Measurements from ENCODE around the gene DDX31. TPM values are rescaled to one million over a fixed set of nuclear protein-coding genes. Genes with fewer than 3 reads are reported as not detected.

DDX31 gene
- total RNA-seq, 4 donors from 2014 or later = 33.4 to 44.1 (median 36.0) TPM

DNA sequence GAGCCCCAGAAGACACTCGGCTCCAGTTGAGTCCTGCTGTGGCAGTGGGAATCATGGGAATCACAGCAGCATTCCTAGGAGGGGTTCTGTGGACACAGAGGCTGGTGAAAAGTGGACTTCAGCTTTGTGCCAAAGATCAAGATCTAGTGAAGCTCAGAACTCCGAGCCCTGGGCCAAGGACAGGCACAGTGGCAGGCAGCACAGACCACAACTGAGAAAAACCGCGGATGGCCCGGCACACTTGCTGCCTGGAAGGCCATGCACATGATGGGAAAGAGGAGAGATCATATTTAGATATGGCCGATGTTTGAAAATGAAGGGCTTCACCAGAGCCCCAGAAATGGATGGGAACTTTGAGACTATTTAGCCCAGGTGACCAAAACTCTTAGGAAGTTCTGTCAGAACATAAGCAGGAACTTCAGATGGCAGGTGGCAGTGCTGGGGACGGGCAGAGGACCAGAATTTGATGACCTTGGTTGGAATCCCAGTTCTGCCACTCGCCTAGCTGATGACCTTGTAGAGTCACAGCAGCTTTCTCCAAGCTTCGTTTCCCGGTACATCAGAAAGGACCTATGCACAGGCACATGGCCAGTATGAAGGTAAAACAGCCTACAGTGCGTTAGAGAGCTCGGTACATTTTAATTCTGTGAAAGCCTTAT is 69.3 kb downstream of the DDX31 start:
- Histone ChIP-seq H3K4me1 (no peaks in the 10 kb centered on the region), H3K4me3 (replicated peaks in 1 of 3) (no peak overlapping the region), H3K9me3 (no peaks in the 10 kb centered on the region), H3K36me3 (peaks cover 5 to 33% of the 10 kb centered on the region in 2 donors), H3K27ac (no peak overlapping the region), H3K27me3 (no peaks in the 10 kb centered on the region)
- TF ChIP-seq, protein P1, sequence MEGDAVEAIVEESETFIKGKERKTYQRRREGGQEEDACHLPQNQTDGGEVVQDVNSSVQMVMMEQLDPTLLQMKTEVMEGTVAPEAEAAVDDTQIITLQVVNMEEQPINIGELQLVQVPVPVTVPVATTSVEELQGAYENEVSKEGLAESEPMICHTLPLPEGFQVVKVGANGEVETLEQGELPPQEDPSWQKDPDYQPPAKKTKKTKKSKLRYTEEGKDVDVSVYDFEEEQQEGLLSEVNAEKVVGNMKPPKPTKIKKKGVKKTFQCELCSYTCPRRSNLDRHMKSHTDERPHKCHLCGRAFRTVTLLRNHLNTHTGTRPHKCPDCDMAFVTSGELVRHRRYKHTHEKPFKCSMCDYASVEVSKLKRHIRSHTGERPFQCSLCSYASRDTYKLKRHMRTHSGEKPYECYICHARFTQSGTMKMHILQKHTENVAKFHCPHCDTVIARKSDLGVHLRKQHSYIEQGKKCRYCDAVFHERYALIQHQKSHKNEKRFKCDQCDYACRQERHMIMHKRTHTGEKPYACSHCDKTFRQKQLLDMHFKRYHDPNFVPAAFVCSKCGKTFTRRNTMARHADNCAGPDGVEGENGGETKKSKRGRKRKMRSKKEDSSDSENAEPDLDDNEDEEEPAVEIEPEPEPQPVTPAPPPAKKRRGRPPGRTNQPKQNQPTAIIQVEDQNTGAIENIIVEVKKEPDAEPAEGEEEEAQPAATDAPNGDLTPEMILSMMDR (IDR thresholded peaks at IDR 0.05) = no peak
- 85 to 96% methylated on average over 12 of the region's 12 CpGs for WGBS, 2 donors
- intact Hi-C loops (cut with DNase I) = no loop called here
- no peak for DNase-seq

DNA sequence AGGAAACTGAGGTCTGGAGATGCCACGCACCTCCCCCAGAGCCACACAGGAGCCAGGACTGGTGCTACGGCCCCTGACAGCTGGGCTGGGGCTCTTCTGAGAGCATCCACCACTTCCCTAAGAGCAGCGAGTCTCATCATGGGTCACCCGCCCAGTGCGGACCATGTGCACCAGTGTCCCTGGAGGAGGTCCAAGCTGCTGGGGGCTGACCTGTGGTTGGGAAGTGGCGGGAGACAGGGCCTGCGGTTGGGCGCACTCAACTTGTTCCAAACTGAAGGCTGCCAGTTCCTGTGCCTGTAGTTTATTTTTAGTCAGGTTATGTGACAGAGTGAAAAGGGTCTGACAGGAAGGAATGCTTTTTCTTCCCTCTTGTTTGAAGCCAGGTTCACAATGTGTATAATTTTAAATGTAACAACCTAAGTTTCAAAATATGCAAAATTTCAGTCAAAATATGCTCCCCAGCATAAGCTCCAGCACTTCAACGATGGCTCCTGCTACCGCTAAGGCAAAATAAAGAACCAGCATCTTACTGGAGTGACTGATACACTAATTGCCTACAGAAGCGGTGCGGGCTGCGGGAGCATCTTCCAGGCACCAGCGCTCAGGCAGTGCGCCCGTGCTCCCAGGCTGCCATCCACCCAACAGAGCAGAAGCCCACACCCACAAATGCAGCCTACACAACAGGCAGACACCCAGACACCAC is 72.6 kb downstream of the DDX31 start:
- TF ChIP-seq POLR2A (IDR thresholded peaks at IDR 0.05) = no peak
- TF ChIP-seq, protein P1 (IDR thresholded peaks at IDR 0.05) = no peak
- WGBS, 2 donors = 90 to 93% methylated on average over 16 of the region's 16 CpGs
- no peaks in the 10 kb centered on the region for H3K9me3 ChIP-seq
- DNase-seq = peak; percentile 28 to 37
- peaks cover 16 to 46% of the 10 kb centered on the region in 2 donors for H3K36me3 ChIP-seq
- H3K4me3 ChIP-seq (replicated peaks in 1 of 3) = no peak overlapping the region
- H3K27ac ChIP-seq = no peak overlapping the region
- intact Hi-C loops (cut with DNase I) = no loop called here
- H3K27me3 ChIP-seq = no peaks in the 10 kb centered on the region
- H3K4me1 ChIP-seq = no peaks in the 10 kb centered on the region

DNA sequence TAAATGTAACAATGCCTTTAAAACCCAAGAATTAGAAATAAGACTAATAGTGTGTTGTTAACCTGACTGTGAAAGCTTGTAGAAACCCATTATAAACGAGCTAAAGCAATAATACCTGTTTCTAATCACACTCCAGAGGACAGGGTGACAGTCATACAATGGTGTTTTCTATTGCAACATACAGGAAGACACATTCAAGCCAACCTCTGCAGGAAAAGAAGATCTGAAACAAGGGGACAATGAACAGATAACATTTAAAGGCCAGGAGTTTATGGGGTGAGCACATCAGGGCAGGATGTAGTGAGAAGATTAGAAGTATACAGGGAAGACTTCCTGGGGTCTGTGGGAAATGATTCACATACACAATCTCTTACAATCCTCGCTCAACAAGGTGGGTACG is 73.6 kb downstream of the DDX31 start:
- DNase-seq = no peak
- Histone ChIP-seq H3K4me1 (no peaks in the 10 kb centered on the region), H3K9me3 (no peaks in the 10 kb centered on the region), H3K27me3 (no peaks in the 10 kb centered on the region), H3K36me3 (peaks cover 16 to 42% of the 10 kb centered on the region in 2 donors), H3K27ac (no peak overlapping the region), H3K4me3 (replicated peaks in 1 of 3) (no peak overlapping the region)
- intact Hi-C loops (cut with DNase I) = no loop called here
- WGBS, 2 donors = 81 to 82% methylated on average over 3 of the region's 3 CpGs
- TF ChIP-seq POLR2A (IDR thresholded peaks at IDR 0.05) = no peak
- TF ChIP-seq, protein P1 (IDR thresholded peaks at IDR 0.05) = no peak

DNA sequence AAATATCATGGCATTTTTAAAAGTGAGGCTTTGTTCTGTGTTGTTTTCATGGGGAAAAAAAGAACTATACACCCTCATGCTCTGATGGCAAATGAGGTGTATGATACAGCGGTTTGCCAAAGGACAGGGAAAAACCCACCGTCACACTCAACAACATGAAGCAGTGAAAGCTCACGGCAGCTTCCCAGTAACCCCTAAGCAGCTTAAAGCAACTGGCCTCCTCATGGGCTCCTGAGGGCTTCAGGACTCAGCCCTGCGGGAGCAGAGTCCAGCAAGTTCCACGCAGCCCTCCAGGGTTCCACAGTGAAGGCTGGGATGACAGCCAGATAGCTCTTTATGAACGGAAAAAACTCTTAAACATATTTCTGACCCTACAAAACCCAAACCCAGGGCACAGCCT is 74.5 kb downstream of the DDX31 start:
- Histone ChIP-seq H3K4me1 (peaks cover 0 to 6% of the 10 kb centered on the region in 2 donors), H3K36me3 (peaks cover 16 to 36% of the 10 kb centered on the region in 2 donors), H3K4me3 (replicated peaks in 1 of 3) (no peak overlapping the region), H3K9me3 (no peaks in the 10 kb centered on the region), H3K27me3 (peaks cover 1% of the 10 kb centered on the region), H3K27ac (no peak overlapping the region)
- no peak for DNase-seq
- 80 to 86% methylated on average over 6 of the region's 6 CpGs for WGBS, 2 donors
- TF ChIP-seq POLR2A (IDR thresholded peaks at IDR 0.05) = no peak
- TF ChIP-seq, protein P1 (IDR thresholded peaks at IDR 0.05) = no peak
- intact Hi-C loops (cut with DNase I) = no loop called here

DNA sequence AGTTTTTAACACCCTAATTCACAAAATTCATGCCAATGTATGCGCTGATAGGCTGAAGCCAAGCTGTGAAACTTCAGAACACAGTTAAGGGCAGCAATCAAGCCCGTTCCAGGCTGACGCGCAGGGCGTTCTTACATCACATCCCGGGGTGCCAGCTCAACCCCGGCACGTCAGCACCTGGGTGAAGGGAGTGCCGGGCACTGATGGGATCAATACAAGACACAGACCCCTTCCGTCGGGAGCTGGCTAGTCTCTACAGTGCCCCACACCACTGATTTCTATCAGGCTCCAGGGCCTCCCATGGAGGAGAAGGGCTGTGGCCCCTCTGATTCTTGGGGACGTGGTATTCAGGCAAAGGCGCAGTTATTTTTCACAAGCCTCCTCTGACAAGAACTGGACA is 75.4 kb downstream of the DDX31 start:
- peaks cover 0 to 15% of the 10 kb centered on the region in 2 donors for H3K4me1 ChIP-seq
- no peak overlapping the region for H3K27ac ChIP-seq
- no peaks in the 10 kb centered on the region for H3K9me3 ChIP-seq
- intact Hi-C loops (cut with DNase I) = no loop called here
- peaks cover 9% of the 10 kb centered on the region for H3K27me3 ChIP-seq
- DNase-seq = no peak
- WGBS, 2 donors = 93 to 97% methylated on average over 12 to 13 of the region's 13 CpGs
- TF ChIP-seq, protein P1 (IDR thresholded peaks at IDR 0.05) = no peak
- TF ChIP-seq POLR2A (IDR thresholded peaks at IDR 0.05) = no peak
- H3K36me3 ChIP-seq = peaks cover 16 to 35% of the 10 kb centered on the region in 2 donors
- H3K4me3 ChIP-seq (replicated peaks in 1 of 3) = no peak overlapping the region

Data from thyroid gland (tissue), 4 donors.